WTC11 (cell line): ENCODE data around the gene TFCP2. TPM values are rescaled to one million over a fixed set of nuclear protein-coding genes. Genes with fewer than 3 reads are reported as not detected.
A peak's percentile ranks its signal among the peaks of the same experiment; 100 is the strongest.

ENCODE experiments used
- AFF4 ChIP-seq: sonication (generic); formaldehyde crosslinking; IDR thresholded peaks from 2 replicates; pipeline ENCODE4 v1.8.1; 2023; ENCODE audit warnings: mild to moderate bottlenecking, missing genetic modification reagents, borderline replicate concordance
- ATF2 ChIP-seq: sonication (generic); formaldehyde crosslinking; IDR thresholded peaks from 2 replicates; pipeline ENCODE4 v1.8.1; 2022; ENCODE audit warnings: low read depth, missing genetic modification reagents, borderline replicate concordance
- ERG ChIP-seq: fragments of 250-450 bp; sonication (Bioruptor Pico); IDR thresholded peaks from 2 replicates; pipeline ENCODE4 v1.8.0; 2021; ENCODE audit warnings: mild to moderate bottlenecking
- GTF2I ChIP-seq: fragments of 250-450 bp; sonication (Bioruptor Pico); conservative IDR thresholded peaks from 2 replicates; pipeline ENCODE4 v1.4.0; 2021; ENCODE audit warnings: mild to moderate bottlenecking
- HMGXB4 ChIP-seq: sonication (generic); formaldehyde crosslinking; IDR thresholded peaks from 2 replicates; pipeline ENCODE4 v1.8.1; 2023; ENCODE audit warnings: mild to moderate bottlenecking, moderate library complexity, missing genetic modification reagents
- IRF2 ChIP-seq: sonication (generic); formaldehyde crosslinking; IDR thresholded peaks from 2 replicates; pipeline ENCODE4 v1.8.0; 2022; ENCODE audit warnings: low read depth, missing genetic modification reagents, borderline replicate concordance
- KAT7 ChIP-seq: sonication (generic); formaldehyde crosslinking; IDR thresholded peaks from 2 replicates; pipeline ENCODE4 v1.8.1; 2023; ENCODE audit warnings: missing genetic modification reagents, mild to moderate bottlenecking, borderline replicate concordance
- NR3C1 ChIP-seq: sonication (generic); formaldehyde crosslinking; conservative IDR thresholded peaks from 2 replicates; pipeline ENCODE4 v1.8.1; 2023; ENCODE audit warnings: low read depth, mild to moderate bottlenecking, missing genetic modification reagents
- PRRX2 ChIP-seq: fragments of 250-450 bp; sonication (Bioruptor Pico); IDR thresholded peaks from 2 replicates; pipeline ENCODE4 v1.8.0; 2021; ENCODE audit warnings: mild to moderate bottlenecking
- RELA ChIP-seq: sonication (generic); formaldehyde crosslinking; IDR thresholded peaks from 2 replicates; pipeline ENCODE4 v1.8.1; 2022; ENCODE audit warnings: missing genetic modification reagents, mild to moderate bottlenecking, borderline replicate concordance
- SP1 ChIP-seq: sonication (generic); formaldehyde crosslinking; conservative IDR thresholded peaks from 2 replicates; pipeline ENCODE4 v1.8.1; 2022; ENCODE audit warnings: missing genetic modification reagents
- ZBTB21 ChIP-seq: sonication (generic); formaldehyde crosslinking; IDR thresholded peaks from 2 replicates; pipeline ENCODE4 v1.8.1; 2023; ENCODE audit warnings: mild to moderate bottlenecking, missing genetic modification reagents, borderline replicate concordance
- ZNF121 ChIP-seq: sonication (generic); formaldehyde crosslinking; IDR thresholded peaks from 2 replicates; pipeline ENCODE4 v1.8.0; 2023; ENCODE audit warnings: missing genetic modification reagents
- ZNF232 ChIP-seq: sonication (generic); formaldehyde crosslinking; IDR thresholded peaks from 2 replicates; pipeline ENCODE4 v1.8.0; 2022; ENCODE audit warnings: mild to moderate bottlenecking, missing genetic modification reagents
- ZNF532 ChIP-seq: fragments of 250-450 bp; sonication (Bioruptor Pico); IDR thresholded peaks from 2 replicates; pipeline ENCODE4 v1.9.0; 2021; ENCODE audit warnings: mild to moderate bottlenecking, borderline replicate concordance
- total RNA-seq: library from RNA; stranded (reverse); gene quantifications from 3 replicates; pipeline ENCODE4 v1.2.3, GENCODE V29; 2021

Gene TFCP2
- total RNA-seq, 1 experiment from 2014 or later: 35.4 TPM

- no peak for TF ChIP-seq ATF2 (CRISPR knock-in tag)
- no peak for TF ChIP-seq GTF2I (CRISPR knock-in tag)
- TF ChIP-seq ERG: peak; percentile 63; the same call in 1 of the 2 replicates
- no peak for TF ChIP-seq PRRX2
- TF ChIP-seq RELA (CRISPR knock-in tag): no peak
- no peak for TF ChIP-seq IRF2 (CRISPR knock-in tag)
- TF ChIP-seq ZNF532: no peak
- no peak for TF ChIP-seq KAT7 (CRISPR knock-in tag)
- no peak for TF ChIP-seq AFF4 (CRISPR knock-in tag)
- no peak for TF ChIP-seq ZNF121 (CRISPR knock-in tag)
- TF ChIP-seq ZNF232 (CRISPR knock-in tag): no peak
- peak; percentile 69; the same call in 1 of the 2 replicates for TF ChIP-seq SP1
- no peak for TF ChIP-seq NR3C1
- TF ChIP-seq HMGXB4 (CRISPR knock-in tag): peak; percentile 80
- TF ChIP-seq ZBTB21 (CRISPR knock-in tag): 0 out of 2 replicates have a peak, but pooled peaks have one; percentile 44
These were observed 89.7 kb downstream of the TFCP2 start, which contains the start of gene CSRNP2 (continued) for GRCh38 chr12:51083126-51083833.
